ENCODE data around the gene TBL3.

Gene TBL3

GRCh38 chr16:2013527-2013926 lies 41.7 kb downstream of the TBL3 start:
- no peak for DNase-seq (ENCODE audit: extremely low read depth in 1 of 2, low read depth in 1 of 2)

- no peak for DNase-seq (ENCODE audit: extremely low read depth in 1 of 2, low read depth in 1 of 2)
These were observed 43.5 kb downstream of the TBL3 start for GRCh38 chr16:2015117-2015946.

- no peak for DNase-seq (ENCODE audit: extremely low read depth in 1 of 2, low read depth in 1 of 2)
These were observed 44.0 kb downstream of the TBL3 start for GRCh38 chr16:2015947-2016208.

GRCh38 chr16:2016407-2016922 lies 44.6 kb downstream of the TBL3 start:
- no peak for DNase-seq (ENCODE audit: extremely low read depth in 1 of 2, low read depth in 1 of 2)

GRCh38 chr16:2019518-2019920 lies 47.7 kb downstream of the TBL3 start, which contains the start of gene NPW:
Gene NPW, plus strand, starts transcription at chr16:2019785.
- no peak for DNase-seq (ENCODE audit: extremely low read depth in 1 of 2, low read depth in 1 of 2)

GRCh38 chr16:2019921-2020831 lies 48.3 kb downstream of the TBL3 start:
- DNase-seq (ENCODE audit: extremely low read depth in 1 of 2, low read depth in 1 of 2), result no peak

- no peak for DNase-seq (ENCODE audit: extremely low read depth in 1 of 2, low read depth in 1 of 2)
These were observed 50.9 kb downstream of the TBL3 start for GRCh38 chr16:2022723-2023091.

- DNase-seq (ENCODE audit: extremely low read depth in 1 of 2, low read depth in 1 of 2), result peak; percentile 83 to 96
These were observed 51.5 kb downstream of the TBL3 start for GRCh38 chr16:2023092-2024031.

GRCh38 chr16:2024032-2024420 lies 52.2 kb downstream of the TBL3 start:
- no peak for DNase-seq (ENCODE audit: extremely low read depth in 1 of 2, low read depth in 1 of 2)

GRCh38 chr16:2025251-2025650 lies 53.4 kb downstream of the TBL3 start:
- no peak for DNase-seq (ENCODE audit: extremely low read depth in 1 of 2, low read depth in 1 of 2)

- DNase-seq (ENCODE audit: extremely low read depth in 1 of 2, low read depth in 1 of 2), result no peak
These were observed 54.1 kb downstream of the TBL3 start for GRCh38 chr16:2025878-2026460.

GRCh38 chr16:2026461-2027023 lies 54.7 kb downstream of the TBL3 start, which contains the start of gene NHERF2:
Gene NHERF2, plus strand, starts transcription at chr16:2026902. Its CDS starts 104 bp downstream, at chr16:2027006.
- no peak for DNase-seq (ENCODE audit: extremely low read depth in 1 of 2, low read depth in 1 of 2)

GRCh38 chr16:2027024-2028010 lies 55.5 kb downstream of the TBL3 start:
- no peak for DNase-seq (ENCODE audit: extremely low read depth in 1 of 2, low read depth in 1 of 2)

- no peak for DNase-seq (ENCODE audit: extremely low read depth in 1 of 2, low read depth in 1 of 2)
These were observed 56.3 kb downstream of the TBL3 start for GRCh38 chr16:2028146-2028545.

- no peak for DNase-seq (ENCODE audit: extremely low read depth in 1 of 2, low read depth in 1 of 2)
These were observed 56.9 kb downstream of the TBL3 start for GRCh38 chr16:2028620-2029220.

- no peak for DNase-seq (ENCODE audit: extremely low read depth in 1 of 2, low read depth in 1 of 2)
These were observed 57.5 kb downstream of the TBL3 start for GRCh38 chr16:2029350-2029749.

GRCh38 chr16:2030036-2030435 lies 58.2 kb downstream of the TBL3 start:
- no peak for DNase-seq (ENCODE audit: extremely low read depth in 1 of 2, low read depth in 1 of 2)

GRCh38 chr16:2031081-2031577 lies 59.3 kb downstream of the TBL3 start:
- DNase-seq (ENCODE audit: extremely low read depth in 1 of 2, low read depth in 1 of 2), result no peak

Data from activated CD8-positive, alpha-beta memory T cell treated with anti-CD3 and anti-CD28 coated beads for 1 hour (primary cell).